Kidney epithelial cell (primary cell): Measurements from ENCODE around the gene HES1. TPM values are rescaled to one million over a fixed set of nuclear protein-coding genes. Genes with fewer than 3 reads are reported as not detected.
"Not testable (repeated sequence)": the region's sequence is repeated elsewhere in the genome, so short reads cannot be mapped to it uniquely, and the experiment has no call there.

Experiments
- DNase-seq: peaks from one replicate; pipeline ENCODE4 v3.0.0-alpha.2; 2010; ENCODE audit warnings: low read depth
- H3K27me3 ChIP-seq: 2 replicates; pipeline ENCODE4 v1.6.0; 2011; ENCODE audit warnings: low read length; ENCODE audit not compliant: control insufficient read depth, insufficient read depth
- H3K36me3 ChIP-seq: 2 replicates; pipeline ENCODE4 v1.5.1; 2011; ENCODE audit warnings: low read length; ENCODE audit not compliant: control insufficient read depth, insufficient read depth
- H3K4me3 ChIP-seq: 2 replicates; pipeline ENCODE4 v1.5.1; 2011; ENCODE audit warnings: low read depth, mild to moderate bottlenecking, control low read depth, low read length
- CTCF ChIP-seq: IDR thresholded peaks from 2 replicates; pipeline ENCODE4 v1.5.1; 2011; ENCODE audit warnings: mild to moderate bottlenecking, moderate library complexity, low read length, control low read depth, inconsistent platforms; ENCODE audit not compliant: insufficient read depth, poor library complexity, severe bottlenecking
- total RNA-seq: library from RNA; depleted of rRNA; stranded (reverse); fragments of >200 nt; gene quantifications from 2 replicates; pipeline ENCODE4 v1.2.3, GENCODE V29; 2015

The HES1 gene
- total RNA-seq: 45.2 and 50.7 TPM in 2 replicates

GRCh38 chr3:194135806-194136518, at the start of gene HES1:
TSS of gene HES1 (plus strand) at chr3:194136148. CDS start at chr3:194136381, 233 bp downstream.
- Histone ChIP-seq H3K36me3 (peaks cover 2% of the 10 kb centered on the region), H3K4me3 (peak within 1 kb of the TSS; percentile 76), H3K27me3 (no peaks in the 10 kb centered on the region)
- no peak for TF ChIP-seq CTCF
- no peak for DNase-seq

DNA sequence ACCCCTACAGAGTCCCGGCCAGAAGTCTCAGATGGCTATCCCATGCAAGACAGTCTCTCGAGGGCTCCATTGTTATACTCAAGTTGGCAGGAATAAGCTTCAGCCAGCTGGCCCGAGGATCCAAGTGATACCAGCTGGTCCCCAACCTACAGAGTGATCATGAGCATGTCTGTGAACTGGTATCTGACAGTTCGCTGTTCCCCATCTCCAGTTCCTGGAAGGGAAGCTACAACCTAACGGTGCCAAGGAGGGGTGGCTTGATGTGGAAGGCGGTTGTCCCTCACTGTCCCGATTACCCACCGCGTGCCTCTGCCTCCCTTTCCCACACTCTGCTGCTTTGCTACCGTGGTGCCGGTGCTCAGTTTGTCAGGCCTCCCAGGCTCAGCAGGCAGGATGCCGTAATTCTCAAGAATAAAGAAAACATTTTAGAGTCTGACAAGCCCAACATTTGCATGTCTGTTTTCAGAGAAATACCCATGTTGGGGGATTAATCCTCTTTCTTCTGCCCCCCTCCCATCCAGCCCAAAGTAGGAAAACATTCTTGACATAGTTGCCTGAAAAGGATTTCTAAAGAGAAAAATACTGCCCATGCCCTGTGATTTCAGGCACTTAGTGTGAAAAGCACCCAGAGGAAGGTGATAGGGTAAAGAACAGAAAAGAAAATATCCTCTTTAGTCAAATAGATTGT, 49.4 kb upstream of the HES1 start:
- no peak for DNase-seq
- Histone ChIP-seq H3K36me3 (no peaks in the 10 kb centered on the region), H3K4me3 (no peak overlapping the region), H3K27me3 (no peaks in the 10 kb centered on the region)
- no peak for TF ChIP-seq CTCF

DNA sequence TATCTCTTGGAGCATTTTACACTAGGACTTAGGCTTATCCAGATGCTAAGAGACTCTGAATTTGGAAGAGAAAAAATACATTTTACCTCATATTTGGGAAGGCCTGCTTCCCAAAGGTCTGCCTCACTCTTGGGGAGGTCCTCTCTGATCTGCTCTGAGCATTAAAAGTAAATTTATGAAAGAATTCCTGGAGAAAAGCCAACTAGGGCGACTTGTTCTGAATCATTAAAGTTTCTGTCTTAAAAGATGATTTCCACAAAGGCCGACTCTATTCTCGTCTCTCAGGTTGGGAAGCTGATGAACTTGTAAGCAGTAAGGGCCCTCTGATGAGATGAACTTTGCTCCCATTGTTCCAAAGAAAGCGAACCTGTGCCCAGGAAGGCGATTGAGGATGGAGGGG, 48.7 kb upstream of the HES1 start:
- Histone ChIP-seq H3K36me3 (no peaks in the 10 kb centered on the region), H3K27me3 (no peaks in the 10 kb centered on the region), H3K4me3 (no peak overlapping the region)
- DNase-seq: no peak
- no peak for TF ChIP-seq CTCF

- Histone ChIP-seq H3K36me3 (no peaks in the 10 kb centered on the region), H3K4me3 (no peak overlapping the region), H3K27me3 (no peaks in the 10 kb centered on the region)
- no peak for DNase-seq
- no peak for TF ChIP-seq CTCF
Observed at GRCh38 chr3:194087995-194088855, 47.7 kb upstream of the HES1 start.

- no peak for TF ChIP-seq CTCF
- Histone ChIP-seq H3K27me3 (no peaks in the 10 kb centered on the region), H3K36me3 (no peaks in the 10 kb centered on the region), H3K4me3 (no peak overlapping the region)
- peak; percentile 100 for DNase-seq
Observed at GRCh38 chr3:194089357-194090177, 46.4 kb upstream of the HES1 start.

GRCh38 chr3:194090178-194090555, 45.8 kb upstream of the HES1 start:
- DNase-seq, H3K27me3 ChIP-seq, H3K36me3 ChIP-seq, H3K4me3 ChIP-seq: not testable (repeated sequence)
